Liver (tissue), 9 donors: ENCODE measurements around the gene CCDC192. TPM values are rescaled to one million over a fixed set of nuclear protein-coding genes. Genes with fewer than 3 reads are reported as not detected.

Source experiments
- DNase-seq: peaks from one replicate; pipeline ENCODE4 v3.0.0-alpha.2; 2017; ENCODE audit warnings: low spot score
- H3K27ac ChIP-seq, 2 donors: one replicate each; pipeline ENCODE4 v1.7.0; 2013; ENCODE audit warnings: inconsistent platforms in 2 of 2, low read length in 2 of 2, control low read depth in 1 of 2, low read depth in 1 of 2, mild to moderate bottlenecking in 1 of 2
- H3K27me3 ChIP-seq, 4 donors: one replicate each; pipeline versions ENCODE4 v1.6.1 to v1.7.0; 2013; ENCODE audit warnings: low read length in 3 of 4, inconsistent platforms in 1 of 4, mild to moderate bottlenecking in 1 of 4, moderate library complexity in 1 of 4; ENCODE audit not compliant: control insufficient read depth in 4 of 4, insufficient read depth in 4 of 4
- H3K36me3 ChIP-seq, 4 donors: one replicate each; pipeline versions ENCODE4 v1.6.1 to v1.7.0; 2013; ENCODE audit warnings: low read length in 3 of 4, mild to moderate bottlenecking in 3 of 4, low read depth in 1 of 4, moderate library complexity in 1 of 4; ENCODE audit not compliant: control insufficient read depth in 4 of 4, insufficient read depth in 3 of 4
- H3K4me1 ChIP-seq, 4 donors: one replicate each; pipeline versions ENCODE4 v1.6.1 to v1.7.0; 2013; ENCODE audit warnings: low read length in 3 of 4, mild to moderate bottlenecking in 3 of 4, moderate library complexity in 1 of 4; ENCODE audit not compliant: control insufficient read depth in 4 of 4, insufficient read depth in 4 of 4
- H3K4me3 ChIP-seq, 3 donors: one replicate each; pipeline versions ENCODE4 v1.6.1 to v1.7.0; 2013; ENCODE audit warnings: low read length in 3 of 3, control low read depth in 1 of 3, low read depth in 1 of 3, mild to moderate bottlenecking in 1 of 3
- H3K9ac ChIP-seq, 2 donors: one replicate each; pipeline ENCODE4 v1.7.0; 2013; ENCODE audit warnings: low read length in 2 of 2, mild to moderate bottlenecking in 2 of 2, moderate library complexity in 2 of 2, control low read depth in 1 of 2, low read depth in 1 of 2
- H3K9me3 ChIP-seq, 4 donors: one replicate each; pipeline versions ENCODE4 v1.6.1 to v1.7.0; 2013; ENCODE audit warnings: low read length in 3 of 4; ENCODE audit not compliant: control insufficient read depth in 4 of 4
- ATF3 ChIP-seq: IDR thresholded peaks from 2 replicates; pipeline ENCODE4 v1.6.1; 2016; ENCODE audit warnings: antibody characterized with exemption
- CTCF ChIP-seq: fragments of 150-350 bp; IDR thresholded peaks from 2 replicates; pipeline ENCODE4 v1.5.1; 2017; ENCODE audit warnings: improper control_type of control experiment, low read depth, low read length; ENCODE audit not compliant: missing input control
- GABPA ChIP-seq, 2 donors: IDR thresholded peaks in 1 of 2; conservative IDR thresholded peaks in 1 of 2; 2 replicates each; pipeline ENCODE4 v1.6.1; 2016; ENCODE audit warnings: antibody characterized with exemption in 2 of 2, mild to moderate bottlenecking in 1 of 2, moderate library complexity in 1 of 2
- HNF4A ChIP-seq, 2 donors: conservative IDR thresholded peaks; 2 replicates each; pipeline ENCODE4 v1.6.1; 2016; ENCODE audit warnings: antibody characterized with exemption in 2 of 2, mild to moderate bottlenecking in 2 of 2
- JUND ChIP-seq, 2 donors: IDR thresholded peaks; 2 replicates each; pipeline ENCODE4 v1.6.1; 2016; ENCODE audit warnings: antibody characterized with exemption in 2 of 2
- MAX ChIP-seq: IDR thresholded peaks from 2 replicates; pipeline ENCODE4 v1.6.1; 2016; ENCODE audit warnings: antibody characterized with exemption
- NR2F2 ChIP-seq: IDR thresholded peaks from 2 replicates; pipeline ENCODE4 v1.6.1; 2016; ENCODE audit warnings: antibody characterized with exemption
- RAD21 ChIP-seq, 2 donors: IDR thresholded peaks; 2 replicates each; pipeline ENCODE4 v1.6.1; 2016; ENCODE audit warnings: antibody characterized with exemption in 2 of 2, mild to moderate bottlenecking in 2 of 2
- REST ChIP-seq: IDR thresholded peaks from 2 replicates; pipeline ENCODE4 v1.6.1; 2016; ENCODE audit warnings: antibody characterized with exemption, mild to moderate bottlenecking
- RXRA ChIP-seq, 2 donors: IDR thresholded peaks; 2 replicates each; pipeline ENCODE4 v1.6.1; 2017 to 2018; ENCODE audit warnings: antibody characterized with exemption in 2 of 2, mild to moderate bottlenecking in 1 of 2
- SP1 ChIP-seq: IDR thresholded peaks from 2 replicates; pipeline ENCODE4 v1.6.1; 2018; ENCODE audit warnings: antibody characterized with exemption, mild to moderate bottlenecking
- TAF1 ChIP-seq: conservative IDR thresholded peaks from 2 replicates; pipeline ENCODE4 v1.6.1; 2016; ENCODE audit warnings: antibody characterized with exemption, mild to moderate bottlenecking
- YY1 ChIP-seq: IDR thresholded peaks from 2 replicates; pipeline ENCODE4 v1.6.1; 2016; ENCODE audit warnings: antibody characterized with exemption, mild to moderate bottlenecking
- WGBS: extraction: QIAGEN DNeasy Blood & Tissue Kit; methylation state at CpG from one replicate; pipeline ENCODE4 v1.1.7; 2013; 5-methylcytosine and 5-hydroxymethylcytosine counted together
- polyA plus RNA-seq, 2 donors: library from polyadenylated mRNA; stranded (reverse) in 1 of 2; unstranded in 1 of 2; fragments of 200-250 nt in 1 of 2; fragments of >200 nt in 1 of 2; fragmentation: Nextera tagmentation in 1 of 2; extraction: Ambion mirVana in 1 of 2; gene quantifications; one replicate each; pipeline versions ENCODE4 v1.2.1 to v1.2.3, GENCODE V29; 2013 to 2015
- total RNA-seq, 2 donors: library from RNA; depleted of rRNA; stranded (reverse); fragments of >200 nt; gene quantifications; one replicate each; pipeline ENCODE4 v1.2.3, GENCODE V29; 2014
- donor health status: healthy.
- donor health status: healthy.
- donor health status: healthy.
- donor health status: healthy.
- donor health status: healthy.

The CCDC192 gene
- total and polyA plus RNA-seq, 4 donors = not detected

- peak; percentile 35 for DNase-seq
- WGBS = 71% methylated on average over 4 of the region's 4 CpGs
- H3K9me3 ChIP-seq = no peaks in the 10 kb centered on the region
- no peaks in the 10 kb centered on the region for H3K36me3 ChIP-seq
- H3K27me3 ChIP-seq = no peaks in the 10 kb centered on the region
- no peaks in the 10 kb centered on the region for H3K4me1 ChIP-seq
- no peak overlapping the region for H3K9ac ChIP-seq
- TF ChIP-seq TAF1 (no peak), RAD21 (IDR thresholded peaks at IDR 0.05) (peak; percentile 70 to 84), CTCF (peak; percentile 54)
- no peak overlapping the region for H3K27ac ChIP-seq
- H3K4me3 ChIP-seq = no peak overlapping the region
Measured at GRCh38 chr5:127878174-127878750, 175.1 kb downstream of the CCDC192 start.

- TF ChIP-seq GABPA (IDR thresholded peaks at IDR 0.05 in 1 of 2, conservative IDR thresholded peaks at IDR 0.05 in 1 of 2) (no peak), JUND (IDR thresholded peaks at IDR 0.05) (no peak), MAX (no peak), HNF4A (conservative IDR thresholded peaks at IDR 0.05) (no peak), NR2F2 (no peak), RAD21 (IDR thresholded peaks at IDR 0.05) (no peak), REST (no peak), ATF3 (no peak), RXRA (IDR thresholded peaks at IDR 0.05) (no peak), SP1 (no peak)
- WGBS = 73% methylated on average over 1 of the region's 1 CpG
- no peak for DNase-seq
- Histone ChIP-seq H3K4me1 (no peaks in the 10 kb centered on the region), H3K4me3 (no peak overlapping the region), H3K36me3 (no peaks in the 10 kb centered on the region), H3K27ac (no peak overlapping the region), H3K27me3 (no peaks in the 10 kb centered on the region), H3K9me3 (no peaks in the 10 kb centered on the region), H3K9ac (no peak overlapping the region)
Measured at GRCh38 chr5:127884416-127884815, 181.2 kb downstream of the CCDC192 start.

GRCh38 chr5:127885176-127885575, 182.0 kb downstream of the CCDC192 start:
- H3K9me3 ChIP-seq = no peaks in the 10 kb centered on the region
- no peak overlapping the region for H3K4me3 ChIP-seq
- TF ChIP-seq ATF3 (no peak), GABPA (IDR thresholded peaks at IDR 0.05 in 1 of 2, conservative IDR thresholded peaks at IDR 0.05 in 1 of 2) (no peak), YY1 (no peak)
- no peak for DNase-seq
- no peak overlapping the region for H3K27ac ChIP-seq
- no peak overlapping the region for H3K9ac ChIP-seq
- 48% methylated on average over 1 of the region's 1 CpG for WGBS
- no peaks in the 10 kb centered on the region for H3K4me1 ChIP-seq
- H3K27me3 ChIP-seq = no peaks in the 10 kb centered on the region
- H3K36me3 ChIP-seq = no peaks in the 10 kb centered on the region
